Astrocyte of the cerebellum (primary cell): ENCODE measurements around the gene BLTP3A.

ENCODE experiments used
- DNase-seq: peaks from one replicate; pipeline ENCODE4 v3.0.0-alpha.2; 2011; ENCODE audit warnings: low read depth
- H3K4me3 ChIP-seq: 2 replicates; pipeline ENCODE4 v1.5.1; 2011; ENCODE audit warnings: mild to moderate bottlenecking, low read depth, low read length, moderate library complexity
- CTCF ChIP-seq: IDR thresholded peaks from 2 replicates; pipeline ENCODE4 v1.5.1; 2012; ENCODE audit warnings: low read length, low read depth, moderate library complexity, mild to moderate bottlenecking; ENCODE audit errors: missing control alignments
- in situ Hi-C: cut with HindIII; loops from 2 replicates; pipeline ENCODE4 v1.10.0; 2017; ENCODE audit warnings: low sequenced_read_pairs

Gene BLTP3A

GRCh38 chr6:34834789-34835518 lies 43.1 kb downstream of the BLTP3A start:
- no peak for DNase-seq
- no peak overlapping the region for H3K4me3 ChIP-seq
- no peak for TF ChIP-seq CTCF
- in situ Hi-C loops: no loop called here

GRCh38 chr6:34836008-34836407 lies 44.1 kb downstream of the BLTP3A start:
- no peak for TF ChIP-seq CTCF
- in situ Hi-C loops: no loop called here
- no peak overlapping the region for H3K4me3 ChIP-seq
- DNase-seq: no peak

GRCh38 chr6:34836451-34836850 lies 44.6 kb downstream of the BLTP3A start:
- no peak overlapping the region for H3K4me3 ChIP-seq
- in situ Hi-C loops: no loop called here
- TF ChIP-seq CTCF: no peak
- DNase-seq: no peak

- in situ Hi-C loops: no loop called here
- no peak for TF ChIP-seq CTCF
- no peak overlapping the region for H3K4me3 ChIP-seq
- DNase-seq: no peak
Observed at GRCh38 chr6:34837528-34837927, 45.6 kb downstream of the BLTP3A start.

- DNase-seq: no peak
- in situ Hi-C loops: no loop called here
- no peak for TF ChIP-seq CTCF
- no peak overlapping the region for H3K4me3 ChIP-seq
Observed at GRCh38 chr6:34839666-34840352, 47.9 kb downstream of the BLTP3A start.
